Activated CD8-positive, alpha-beta memory T cell treated with anti-CD3 and anti-CD28 coated beads for 36 hours (primary cell): ENCODE data around the gene CBLN1. TPM values are rescaled to one million over a fixed set of nuclear protein-coding genes. Genes with fewer than 3 reads are reported as not detected.

ENCODE experiments used
- CTCF ChIA-PET: fragments of 350-600 bp; sonication (Branson Sonifier 250); formaldehyde crosslinking; loops from one replicate; lab custom pipeline; 2021; ENCODE audit warnings: antibody characterized with exemption; lab: Charles Lee
- POLR2A ChIA-PET: fragments of 350-600 bp; sonication (Branson Sonifier 250); formaldehyde crosslinking; loops from one replicate; lab custom pipeline; 2021; ENCODE audit warnings: antibody characterized with exemption; lab: Charles Lee
- total RNA-seq, 2 experiments: library from RNA; stranded (reverse); gene quantifications; one replicate each; pipeline ENCODE4 v1.2.3, GENCODE V29; 2021

Gene CBLN1
- total RNA-seq, 2 experiments from 2014 or later: not detected

DNA sequence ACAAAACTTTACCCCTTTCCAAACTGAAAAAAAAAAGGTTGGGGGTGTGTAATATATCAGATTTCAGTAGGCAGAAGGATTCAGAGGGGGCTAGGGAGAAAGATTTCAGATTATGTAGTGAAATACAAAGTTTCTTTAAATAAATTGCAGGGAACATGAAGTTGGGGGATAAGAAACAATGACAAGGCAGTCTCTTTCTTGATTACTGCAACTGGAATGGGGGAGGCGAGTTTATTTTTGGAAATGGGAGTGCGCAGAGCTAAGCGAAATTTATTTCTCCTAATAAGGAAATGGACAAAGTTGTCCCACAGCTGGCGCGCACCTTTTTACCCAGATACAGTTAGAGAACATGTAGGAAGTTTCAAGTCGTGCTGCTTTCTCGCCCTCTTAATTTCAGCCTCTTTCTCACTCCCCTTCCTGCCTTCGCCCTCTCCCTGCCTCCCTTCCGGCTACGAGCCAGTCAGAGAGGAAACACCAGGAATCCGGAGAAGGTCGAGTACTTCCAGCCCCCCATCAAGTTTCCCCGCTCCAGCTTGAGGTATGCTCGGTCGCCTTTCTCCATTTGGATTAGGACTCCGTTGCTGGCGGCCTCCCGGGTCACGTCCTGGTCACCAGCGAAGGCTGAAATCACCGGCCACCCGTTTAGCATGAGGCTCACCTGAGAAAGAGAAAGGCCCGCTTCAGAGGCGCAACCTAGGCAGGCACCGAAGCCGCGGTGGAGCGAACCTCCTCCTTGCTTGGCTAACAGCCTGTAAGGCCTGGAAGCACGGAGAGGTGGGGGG is 2.5 kb downstream of the CBLN1 start:
- ChIA-PET POLR2A (no interaction called here), CTCF (no interaction called here)

DNA sequence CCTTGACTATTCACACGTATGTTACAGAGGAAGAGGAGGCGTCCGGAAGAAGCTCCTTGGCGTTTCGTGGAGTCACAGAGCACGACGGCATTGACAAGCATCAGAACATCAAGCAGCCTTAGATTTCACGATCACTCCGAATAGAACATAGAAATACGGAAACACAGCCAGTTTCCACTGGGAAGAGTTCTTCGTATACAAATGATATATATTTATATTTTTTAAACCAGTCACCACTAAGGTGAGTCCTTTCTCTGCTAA is 3.1 kb downstream of the CBLN1 start:
- POLR2A ChIA-PET: no interaction called here

DNA sequence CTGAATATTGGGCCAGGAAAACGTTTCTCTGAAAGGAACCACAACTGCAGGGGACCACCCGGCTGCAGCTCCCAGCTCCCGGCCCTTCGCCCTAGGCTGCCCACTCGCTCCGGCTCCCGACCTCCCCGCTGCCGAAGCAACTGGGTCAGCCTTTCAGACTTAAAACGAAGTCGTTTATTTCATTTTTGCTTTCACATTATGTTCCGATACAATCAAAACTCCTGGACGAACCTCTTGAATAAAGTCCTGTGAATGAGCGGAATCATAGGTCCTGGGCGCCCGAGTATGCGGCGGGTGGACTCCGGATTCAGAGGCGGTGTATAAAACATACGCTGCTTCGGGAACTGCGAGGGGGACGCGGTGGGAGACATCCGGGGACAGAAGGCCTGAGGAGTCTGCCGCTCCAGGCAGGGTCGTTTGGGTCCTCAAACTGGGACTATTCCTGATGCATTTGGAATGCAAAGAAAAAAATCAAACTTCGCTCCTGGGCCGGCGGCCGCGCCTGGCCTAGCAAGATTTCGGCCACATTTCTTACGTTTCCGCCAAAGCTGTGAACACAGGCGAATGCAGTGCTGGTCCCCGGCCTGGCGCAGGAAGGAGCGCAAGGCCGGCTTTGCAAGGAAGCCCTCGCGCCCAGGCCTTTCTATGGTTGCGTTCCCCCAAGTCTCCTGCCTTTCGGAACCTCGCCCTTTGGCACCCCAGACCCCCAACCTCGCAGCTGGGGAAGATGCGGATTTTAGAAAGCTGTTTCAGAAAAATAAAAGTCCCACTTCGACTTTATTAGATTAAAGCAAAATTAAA is 3.7 kb downstream of the CBLN1 start:
- ChIA-PET CTCF (no interaction called here), POLR2A (no interaction called here)

More for the DNA sequence above, 3.1 kb downstream of the CBLN1 start:
- CTCF ChIA-PET: no interaction called here

DNA sequence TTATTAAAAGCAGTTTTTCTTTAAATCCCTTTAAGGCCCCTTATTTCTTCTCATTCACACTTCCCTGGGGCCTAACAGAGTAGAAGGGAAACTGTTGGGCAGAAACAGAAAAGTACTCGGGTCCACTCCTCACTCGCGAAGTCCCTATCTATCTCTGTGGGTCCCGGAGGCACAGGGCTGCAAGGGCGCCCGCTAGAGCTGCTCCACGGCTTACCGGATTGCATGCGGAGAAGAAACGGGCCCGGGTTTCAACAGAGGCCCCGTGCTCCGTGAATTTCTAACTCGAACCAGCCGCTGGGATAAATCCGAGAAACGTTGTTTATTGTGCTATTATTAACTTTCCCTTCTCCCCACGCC is 4.3 kb downstream of the CBLN1 start:
- ChIA-PET POLR2A (no interaction called here), CTCF (no interaction called here)

DNA sequence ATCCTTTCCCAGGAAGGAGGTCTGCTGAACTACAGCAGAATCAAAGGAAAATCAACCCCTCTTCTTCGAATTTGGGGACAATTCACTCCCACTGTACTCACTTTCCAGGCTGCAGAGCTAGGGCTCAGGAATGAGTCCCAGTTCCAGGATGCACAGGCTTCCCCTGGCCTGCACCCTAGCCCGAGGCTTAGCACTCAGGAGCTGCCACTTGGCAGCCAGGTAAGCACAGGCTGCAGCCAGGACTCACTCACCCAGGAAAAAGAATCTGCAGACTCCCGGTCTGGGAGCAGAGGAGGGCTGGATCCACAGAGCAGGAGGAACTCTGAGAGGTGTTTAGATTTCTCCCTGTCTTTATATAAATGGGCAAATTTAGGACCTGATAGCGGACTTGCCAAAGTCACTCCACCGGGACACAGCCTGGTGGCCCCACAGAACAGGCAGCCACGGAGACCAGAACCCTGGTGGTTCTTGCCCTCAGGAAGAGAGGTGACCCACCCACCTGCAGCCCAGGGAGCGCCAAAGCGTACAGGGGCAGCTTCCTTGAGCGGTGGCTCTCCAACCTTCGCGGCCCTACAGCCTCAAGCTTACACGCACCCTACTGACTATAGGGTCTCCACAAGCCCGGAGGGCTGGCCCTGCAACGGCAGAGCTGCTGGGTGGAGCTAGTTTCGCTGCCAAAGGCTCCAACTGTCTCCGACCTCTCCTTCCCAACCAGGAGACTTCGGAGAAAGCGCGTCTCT is 4.8 kb downstream of the CBLN1 start:
- ChIA-PET POLR2A (no interaction called here), CTCF (no interaction called here)

DNA sequence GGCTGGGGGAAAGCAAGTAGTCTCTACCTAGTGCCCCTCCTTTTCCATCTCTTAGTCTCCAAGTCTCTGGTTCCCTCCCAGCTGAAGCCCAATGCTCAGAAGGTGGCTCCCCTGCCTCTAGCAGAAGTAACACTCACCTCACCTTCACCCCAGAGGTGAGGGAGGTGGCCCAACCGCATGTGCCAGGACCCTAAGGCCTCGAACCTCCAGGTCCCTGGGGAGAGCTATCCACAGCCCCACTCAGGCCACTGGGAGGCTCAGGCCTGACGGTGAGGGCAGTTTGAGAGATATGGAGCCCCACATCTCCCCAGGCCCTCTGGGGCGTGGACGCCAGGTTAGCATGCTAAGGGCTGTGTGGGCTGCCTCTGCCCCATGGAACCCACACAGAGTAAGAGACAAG is 5.8 kb downstream of the CBLN1 start:
- POLR2A ChIA-PET: no interaction called here
- CTCF ChIA-PET: no interaction called here

DNA sequence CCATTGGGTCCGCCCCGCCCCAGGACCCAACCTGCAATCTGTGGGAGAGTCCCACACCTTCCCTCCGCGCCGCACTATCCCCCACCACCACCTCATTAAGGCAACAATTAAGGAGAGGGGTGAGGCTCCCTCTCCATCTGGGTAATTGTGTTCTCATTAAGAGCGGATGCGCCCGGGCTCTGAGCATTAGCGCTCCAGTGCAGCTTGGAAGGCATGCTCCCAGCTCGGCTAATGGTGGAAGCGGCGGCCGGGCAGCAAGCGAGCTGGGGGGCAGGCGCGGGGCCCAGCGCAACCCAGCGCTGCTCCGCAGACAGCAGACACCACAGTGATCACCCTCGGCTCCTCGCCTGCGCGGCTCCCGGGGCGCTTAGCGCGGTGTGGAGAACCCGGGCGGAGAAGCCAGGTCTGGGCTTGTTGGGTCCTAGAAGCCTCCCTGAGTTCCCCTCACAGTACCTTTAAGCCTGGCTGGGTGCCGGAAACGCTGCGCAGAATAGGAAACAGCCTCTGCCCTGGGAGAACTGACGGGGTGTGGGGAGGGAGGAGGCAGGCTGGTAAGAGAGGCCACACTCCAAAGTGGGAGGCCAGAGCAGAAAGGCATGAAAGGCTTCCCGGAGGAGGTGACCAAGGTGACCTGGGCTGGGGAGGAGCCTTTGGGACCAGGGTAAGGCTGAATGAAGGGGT is 6.4 kb downstream of the CBLN1 start:
- CTCF ChIA-PET: no interaction called here
- POLR2A ChIA-PET: no interaction called here

DNA sequence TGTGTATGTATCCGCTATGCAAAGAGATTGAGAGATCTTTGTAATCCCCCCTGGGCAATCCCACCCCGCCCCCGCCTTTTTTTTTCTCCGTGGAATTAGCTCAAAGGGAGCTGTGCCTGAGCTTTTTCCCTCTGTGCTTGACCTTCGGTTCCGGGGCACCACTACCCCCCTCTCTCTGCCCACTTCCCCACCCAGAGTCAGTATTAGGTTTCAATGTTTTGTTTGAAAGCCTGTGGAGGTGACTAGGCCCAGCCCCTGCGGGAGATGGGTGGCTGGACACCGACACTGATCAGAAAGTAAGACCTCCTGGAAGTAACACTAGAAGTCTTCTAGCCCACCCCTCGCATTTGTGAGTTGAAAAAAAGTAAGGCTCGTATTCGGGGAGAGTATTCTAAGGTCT is 7.0 kb downstream of the CBLN1 start:
- ChIA-PET POLR2A (no interaction called here), CTCF (no interaction called here)

DNA sequence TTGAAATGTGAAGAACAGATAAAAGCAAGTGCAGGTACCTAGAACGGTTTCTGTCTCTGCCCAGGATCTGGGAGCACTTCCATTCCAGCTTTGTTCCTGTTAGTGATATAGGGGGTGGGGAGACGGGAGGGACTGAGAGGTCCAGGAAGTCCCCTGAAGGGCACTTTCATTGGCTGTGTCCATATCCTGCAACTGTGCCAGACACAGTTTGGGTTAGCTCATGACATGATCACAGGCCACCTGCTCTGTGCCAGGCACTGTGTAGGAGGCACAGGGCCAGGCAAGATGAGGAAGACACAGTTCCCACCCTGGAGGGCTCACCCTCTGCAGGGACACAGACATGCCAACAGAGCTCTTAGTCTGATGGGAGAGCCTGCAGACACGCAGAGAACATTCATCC is 7.9 kb downstream of the CBLN1 start:
- POLR2A ChIA-PET: no interaction called here
- CTCF ChIA-PET: no interaction called here

DNA sequence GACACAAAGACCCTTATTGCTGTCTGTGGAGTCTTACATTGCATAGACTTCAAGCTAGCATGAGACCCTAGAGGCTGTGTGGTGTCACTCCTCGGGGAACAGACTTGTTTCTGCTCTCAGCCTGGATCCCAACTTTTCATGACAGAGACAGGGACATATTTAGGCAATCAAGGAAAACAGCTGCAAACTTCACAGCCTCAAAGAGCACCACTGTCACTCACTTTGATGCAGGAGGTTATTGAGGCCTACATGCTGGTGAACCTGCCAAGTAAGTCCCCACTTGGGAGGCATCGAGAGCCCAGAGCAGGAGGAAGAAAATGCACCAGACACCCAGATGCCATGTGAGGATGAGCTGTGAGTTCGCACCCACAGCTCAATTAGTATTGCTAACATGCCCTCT is 10.3 kb downstream of the CBLN1 start:
- ChIA-PET CTCF (no interaction called here), POLR2A (no interaction called here)

DNA sequence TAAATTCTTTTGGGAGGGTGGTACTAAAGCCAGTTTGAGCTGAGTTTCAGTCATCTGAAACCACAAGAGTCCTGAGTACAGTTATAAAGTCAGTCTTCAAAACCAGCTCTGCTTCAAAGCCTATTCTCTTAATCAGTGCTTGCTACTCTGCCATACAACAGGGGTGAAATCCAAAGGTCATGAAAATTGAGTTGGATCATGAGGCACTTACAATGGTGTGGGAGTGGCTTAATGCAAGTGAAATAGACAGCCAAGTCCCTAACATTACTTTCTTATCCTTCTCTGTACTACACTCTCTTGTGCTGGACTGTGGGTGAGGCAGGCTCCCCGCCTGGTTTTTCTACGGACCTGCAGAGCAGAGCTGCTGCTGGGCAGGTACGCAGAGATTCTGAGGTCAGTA is 12.4 kb downstream of the CBLN1 start:
- ChIA-PET POLR2A (no interaction called here), CTCF (no interaction called here)

DNA sequence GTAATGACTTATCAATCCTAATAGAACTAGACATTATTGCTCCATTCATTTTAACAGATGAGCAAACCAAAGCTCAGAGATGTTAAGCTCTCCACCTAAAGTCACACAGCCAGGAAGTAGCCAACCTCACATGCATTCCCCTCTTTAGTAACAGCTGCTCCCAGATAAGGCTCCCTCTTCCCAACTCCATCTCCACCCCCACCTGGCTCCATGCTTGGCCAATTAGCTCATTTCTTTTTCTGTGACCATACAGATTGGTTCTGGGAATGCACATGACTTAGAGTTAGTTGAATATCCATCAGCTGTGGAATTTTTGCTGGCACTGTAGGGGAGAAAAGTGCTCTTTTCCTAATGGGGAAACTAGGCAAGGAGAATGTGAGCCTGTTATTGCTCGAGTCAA is 13.0 kb downstream of the CBLN1 start:
- ChIA-PET CTCF (no interaction called here), POLR2A (no interaction called here)

DNA sequence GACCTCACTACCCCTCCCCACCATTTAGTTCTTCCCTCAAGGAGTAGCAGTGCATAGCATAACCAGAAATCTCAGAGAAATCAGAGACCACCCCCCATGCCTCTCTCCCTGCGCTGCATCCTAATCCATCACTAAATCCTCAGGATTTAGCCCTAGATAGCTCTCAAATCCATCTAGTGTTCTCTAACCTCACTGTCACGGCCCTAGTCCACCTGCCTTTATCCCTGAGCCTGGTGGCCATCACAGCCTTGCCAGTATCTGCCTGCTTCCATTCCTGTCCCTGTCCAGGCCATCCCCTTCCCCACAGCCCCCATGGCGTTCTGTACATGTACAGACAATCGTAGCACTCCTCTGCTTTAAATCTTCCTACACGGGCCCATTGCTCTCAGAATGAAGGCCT is 19.1 kb downstream of the CBLN1 start:
- CTCF ChIA-PET: no interaction called here
- POLR2A ChIA-PET: no interaction called here

DNA sequence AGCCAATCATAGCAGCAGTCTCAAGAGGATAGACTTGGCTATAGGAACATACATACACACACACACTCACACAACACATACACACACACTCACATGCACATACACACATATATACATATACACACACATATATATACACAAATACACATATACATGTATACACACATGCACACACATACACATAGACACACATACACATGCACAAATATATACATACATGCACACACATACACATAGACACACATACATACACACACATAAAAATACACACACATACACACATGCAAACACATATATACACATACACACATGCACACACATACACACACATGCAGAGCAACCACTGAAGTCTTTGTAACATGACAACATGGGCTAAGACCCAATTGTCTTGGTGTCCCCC is 19.7 kb downstream of the CBLN1 start:
- CTCF ChIA-PET: no interaction called here
- POLR2A ChIA-PET: no interaction called here

DNA sequence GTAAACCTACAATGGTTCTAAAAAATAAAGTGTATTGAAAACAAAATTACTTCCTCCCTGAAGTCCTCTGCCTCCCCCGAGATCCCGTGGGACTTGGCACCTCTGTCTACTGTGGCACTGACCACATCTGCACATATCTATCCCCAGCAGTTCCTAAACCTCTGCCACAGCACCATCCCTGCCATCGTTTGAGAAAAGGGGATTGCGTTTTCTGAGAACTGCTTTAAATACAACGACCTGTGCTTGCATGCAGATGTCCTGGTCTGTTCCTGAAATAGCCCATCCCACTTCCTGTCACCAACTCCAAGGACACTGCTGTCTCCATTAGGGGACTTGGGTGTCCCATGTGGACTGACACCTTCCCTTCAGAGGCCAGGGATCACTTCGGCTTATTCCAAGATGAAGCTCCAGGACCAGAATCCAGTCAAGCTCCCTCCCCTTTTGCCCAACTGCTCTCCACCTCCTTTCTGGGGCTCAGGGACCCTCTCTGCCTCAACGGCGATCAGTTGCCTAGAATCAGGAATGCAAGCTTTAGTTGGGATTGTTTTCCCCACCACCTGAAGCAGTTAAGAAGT is 20.6 kb downstream of the CBLN1 start:
- ChIA-PET POLR2A (no interaction called here), CTCF (no interaction called here)

DNA sequence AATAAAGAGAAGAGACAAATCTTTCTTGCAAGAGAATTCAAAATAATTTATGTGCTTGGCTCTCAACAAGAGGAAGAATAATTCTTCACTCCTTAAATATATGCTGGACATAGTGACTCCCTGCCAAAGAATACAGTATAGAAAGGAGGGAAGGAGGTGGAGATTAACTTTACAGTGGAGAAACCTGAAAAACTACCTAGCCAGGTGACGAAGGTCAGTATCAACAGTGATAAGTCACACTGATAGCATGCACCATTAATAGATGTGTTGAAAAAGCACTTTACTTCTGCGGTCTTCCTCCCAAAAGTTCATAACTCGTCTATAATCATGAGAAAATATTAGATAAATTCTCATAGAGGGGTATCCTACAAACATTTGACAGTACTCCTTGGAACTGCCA is 21.4 kb downstream of the CBLN1 start:
- POLR2A ChIA-PET: no interaction called here
- CTCF ChIA-PET: no interaction called here

DNA sequence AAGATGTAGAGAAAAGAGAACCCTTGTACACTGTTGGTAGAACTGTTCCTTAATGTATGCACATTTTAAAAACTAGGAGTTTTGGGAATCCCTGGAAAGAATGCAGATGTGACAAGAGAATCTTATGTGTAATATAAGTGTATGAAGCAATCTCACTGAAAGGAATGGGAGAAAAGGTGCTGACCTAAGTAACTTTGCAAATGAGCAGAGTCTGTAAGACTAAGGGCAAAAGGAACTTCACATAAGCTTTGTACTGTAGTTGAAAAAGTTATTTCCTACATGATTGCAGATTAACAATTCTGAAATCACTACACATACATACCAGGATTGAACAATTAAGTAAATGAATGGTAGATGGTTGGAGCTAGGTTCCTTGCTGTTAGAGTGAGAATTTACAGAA is 22.3 kb downstream of the CBLN1 start:
- CTCF ChIA-PET: no interaction called here
- POLR2A ChIA-PET: interaction anchor here (0.6 kb wide), 1 partner anchor 560 kb away, joined by 4 read pairs; no protein-coding TSS in a partner anchor

DNA sequence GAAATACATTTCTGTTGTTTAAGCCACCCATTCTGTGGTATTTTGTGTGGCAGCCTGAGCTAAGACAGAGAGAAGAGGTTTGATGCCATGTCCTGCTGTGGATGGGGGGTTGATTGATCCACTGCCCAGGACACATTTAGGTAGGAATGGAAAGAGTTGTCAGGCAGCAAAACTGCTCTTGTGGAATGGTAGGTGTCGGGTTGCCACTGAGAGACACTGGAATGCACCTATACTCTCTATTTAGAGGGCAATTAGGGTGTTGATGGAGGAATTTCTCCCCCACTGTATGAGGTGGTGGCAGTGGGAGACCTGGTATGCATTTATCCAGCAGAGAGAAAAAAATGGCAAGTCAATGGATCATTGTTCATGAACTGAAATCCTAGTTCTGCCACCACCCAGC is 30.9 kb downstream of the CBLN1 start:
- ChIA-PET CTCF (no interaction called here), POLR2A (no interaction called here)

DNA sequence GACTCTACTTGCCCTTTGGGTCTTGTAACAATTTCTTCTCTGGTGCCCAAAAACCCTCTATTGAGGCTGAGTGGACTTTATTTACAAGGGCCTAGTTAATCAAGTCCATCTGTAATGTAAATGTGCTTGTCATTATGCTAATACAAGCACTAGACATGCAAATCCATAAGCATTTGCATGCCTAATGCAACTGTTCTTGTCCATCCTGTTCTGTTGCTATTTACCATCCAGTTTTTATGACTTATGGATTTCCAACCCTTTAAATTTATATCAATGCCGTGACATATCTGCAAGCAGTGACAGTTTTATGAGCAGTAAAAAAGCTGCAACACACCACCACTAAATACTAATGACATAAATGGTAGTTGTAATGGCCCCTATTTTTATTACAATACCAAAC is 33.4 kb downstream of the CBLN1 start:
- ChIA-PET POLR2A (no interaction called here), CTCF (no interaction called here)

DNA sequence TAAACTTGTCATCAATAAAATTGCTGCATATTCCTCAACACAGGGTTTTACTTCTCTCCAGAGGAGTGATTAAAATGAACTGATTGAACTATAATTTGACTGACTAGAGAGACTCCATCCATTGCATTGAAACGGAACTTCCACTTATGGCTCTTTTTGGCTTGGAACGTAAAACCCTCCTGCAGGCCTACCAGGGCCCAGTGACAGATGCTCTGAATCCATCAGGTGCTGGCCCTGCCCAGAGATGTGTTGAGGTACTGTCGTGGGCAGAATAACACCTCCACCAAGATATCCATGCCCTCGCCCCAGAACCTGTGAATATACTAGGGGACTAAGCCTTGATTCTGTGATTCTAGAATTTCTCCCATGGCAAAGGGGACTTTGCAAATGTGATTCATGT is 45.4 kb downstream of the CBLN1 start:
- POLR2A ChIA-PET: no interaction called here

More for the DNA sequence above, 45.4 kb downstream of the CBLN1 start:
- CTCF ChIA-PET: no interaction called here
